Fibroblast of peridontal ligament (primary cell): ENCODE results near the gene USP28.
A peak's percentile ranks its signal among the peaks of the same experiment; 100 is the strongest.

Experiments used
- DNase-seq: peaks from one replicate; pipeline ENCODE4 v3.0.0-alpha.2; 2010; ENCODE audit errors: extremely low read depth

USP28 gene

GRCh38 chr11:113876798-113877669 lies 1.7 kb upstream of the USP28 start:
- no peak for DNase-seq

GRCh38 chr11:113876074-113876797 lies 864 bp upstream of the USP28 start:
- no peak for DNase-seq

GRCh38 chr11:113874581-113875233 lies 665 bp downstream of the USP28 start:
- DNase-seq: peak; percentile 37

GRCh38 chr11:113874096-113874495 lies 1.3 kb downstream of the USP28 start:
- no peak for DNase-seq

GRCh38 chr11:113873236-113873626 lies 2.1 kb downstream of the USP28 start:
- no peak for DNase-seq

GRCh38 chr11:113871336-113871735 lies 4.0 kb downstream of the USP28 start:
- DNase-seq: no peak

- no peak for DNase-seq
Measured at GRCh38 chr11:113867843-113868503, 7.4 kb downstream of the USP28 start.

- no peak for DNase-seq
Measured at GRCh38 chr11:113865873-113866272, 9.5 kb downstream of the USP28 start.

GRCh38 chr11:113864410-113864809 lies 11.0 kb downstream of the USP28 start:
- DNase-seq: no peak

GRCh38 chr11:113862435-113862834 lies 12.9 kb downstream of the USP28 start:
- DNase-seq: peak; percentile 5

GRCh38 chr11:113859665-113860064 lies 15.7 kb downstream of the USP28 start:
- no peak for DNase-seq

- no peak for DNase-seq
Measured at GRCh38 chr11:113856966-113857759, 18.2 kb downstream of the USP28 start.

GRCh38 chr11:113855803-113856202 lies 19.6 kb downstream of the USP28 start:
- DNase-seq: no peak

GRCh38 chr11:113850188-113850587 lies 25.2 kb downstream of the USP28 start:
- DNase-seq: no peak

- no peak for DNase-seq
Measured at GRCh38 chr11:113849713-113850112, 25.7 kb downstream of the USP28 start.

- no peak for DNase-seq
Measured at GRCh38 chr11:113847580-113847979, 27.8 kb downstream of the USP28 start.

GRCh38 chr11:113847111-113847510 lies 28.3 kb downstream of the USP28 start:
- DNase-seq: no peak

- DNase-seq: no peak
Measured at GRCh38 chr11:113841691-113842090, 33.7 kb downstream of the USP28 start.

GRCh38 chr11:113840932-113841664 lies 34.3 kb downstream of the USP28 start:
- no peak for DNase-seq

- no peak for DNase-seq
Measured at GRCh38 chr11:113839842-113840241, 35.5 kb downstream of the USP28 start.
